Lung (tissue), 12 donors: ENCODE results near the gene NRP2. TPM values are rescaled to one million over a fixed set of nuclear protein-coding genes. Genes with fewer than 3 reads are reported as not detected.
A peak's percentile ranks its signal among the peaks of the same experiment; 100 is the strongest.

Source experiments
- ATAC-seq: fragments of 200-7000 bp; cut with Tn5 transposase; one replicate; pipeline ENCODE4 v1.9.1; 2020; ENCODE audit warnings: moderate number of reproducible peaks; ENCODE audit not compliant: insufficient read depth, low FRiP score
- DNase-seq, 3 donors: peaks; one replicate each; pipeline ENCODE4 v3.0.0-alpha.2; 2013 to 2017
- H3K27ac ChIP-seq, 2 donors: one replicate each; pipeline ENCODE4 v1.5.1; 2013; ENCODE audit warnings: mild to moderate bottlenecking in 2 of 2, moderate library complexity in 2 of 2, control low read depth in 1 of 2, inconsistent platforms in 1 of 2, low read depth in 1 of 2, low read length in 1 of 2
- H3K27me3 ChIP-seq, 3 donors: one replicate each; pipeline ENCODE4 v1.5.1; 2013; ENCODE audit warnings: low read length in 2 of 3; ENCODE audit not compliant: control insufficient read depth in 3 of 3, insufficient read depth in 3 of 3
- H3K36me3 ChIP-seq, 4 donors: one replicate each; pipeline ENCODE4 v1.5.1; 2013; ENCODE audit warnings: low read length in 4 of 4, mild to moderate bottlenecking in 1 of 4, moderate library complexity in 1 of 4; ENCODE audit not compliant: control insufficient read depth in 4 of 4, insufficient read depth in 4 of 4
- H3K4me1 ChIP-seq, 5 donors: one replicate each; pipeline ENCODE4 v1.5.1; 2013; ENCODE audit warnings: low read length in 5 of 5, mild to moderate bottlenecking in 2 of 5, moderate library complexity in 1 of 5; ENCODE audit not compliant: control insufficient read depth in 5 of 5, insufficient read depth in 5 of 5
- H3K4me3 ChIP-seq: one replicate; pipeline ENCODE4 v1.5.1; 2013; ENCODE audit warnings: mild to moderate bottlenecking, control low read depth, moderate library complexity
- H3K9ac ChIP-seq, 2 donors: one replicate each; pipeline ENCODE4 v1.5.1; 2013; ENCODE audit warnings: low read length in 2 of 2, control low read depth in 1 of 2; ENCODE audit not compliant: insufficient read depth in 1 of 2
- H3K9me3 ChIP-seq, 4 donors: one replicate each; pipeline ENCODE4 v1.5.1; 2013; ENCODE audit warnings: low read length in 3 of 4, mild to moderate bottlenecking in 1 of 4, moderate library complexity in 1 of 4; ENCODE audit not compliant: control insufficient read depth in 4 of 4, insufficient read depth in 3 of 4
- CTCF ChIP-seq: IDR thresholded peaks from 2 replicates; pipeline ENCODE4 v1.5.1; 2012; ENCODE audit warnings: mild to moderate bottlenecking; ENCODE audit errors: control extremely low read depth, extremely low read depth
- WGBS, 2 donors: extraction: QIAGEN DNeasy Blood & Tissue Kit; methylation state at CpG; one replicate each; pipeline ENCODE4 v1.1.7; 2013; 5-methylcytosine and 5-hydroxymethylcytosine counted together
- polyA plus RNA-seq, 2 donors: library from polyadenylated mRNA; stranded (reverse); fragments of 200-250 nt; gene quantifications; one replicate each; pipeline ENCODE4 v1.2.1, GENCODE V29; 2013
- total RNA-seq, 2 donors: library from RNA; depleted of rRNA in 1 of 2; stranded (reverse); fragments of >200 nt in 1 of 2; gene quantifications; one replicate each; pipeline ENCODE4 v1.2.1, GENCODE V29; 2014 to 2021
- donor health status: control.
- donor health status: control.
- donor health status: Bipolar disorder and iron deficiency.
- donor health status: healthy.
- donor health status: DM: yes; HTN: yes; CAD: no.

NRP2 gene
- total and polyA plus RNA-seq, 4 donors = 20.4 to 125 (median 63.2) TPM

GRCh38 chr2:205752296-205752820 is 70.1 kb downstream of the NRP2 start:
- no peak for TF ChIP-seq CTCF
- ATAC-seq = no peak
- no peak for DNase-seq
- H3K4me1 ChIP-seq = peaks cover 0 to 24% (median 5%) of the 10 kb centered on the region in 5 donors
- no peak overlapping the region for H3K27ac ChIP-seq
- no peaks in the 10 kb centered on the region for H3K27me3 ChIP-seq
- 96 to 99% methylated on average over 4 of the region's 4 CpGs for WGBS, 2 donors
- peaks cover 0 to 31% (median 26%) of the 10 kb centered on the region in 4 donors for H3K36me3 ChIP-seq
- no peak overlapping the region for H3K4me3 ChIP-seq
- H3K9me3 ChIP-seq = no peaks in the 10 kb centered on the region
- H3K9ac ChIP-seq = no peak overlapping the region

- no peak overlapping the region for H3K27ac ChIP-seq
- ATAC-seq = no peak
Observed at GRCh38 chr2:205752924-205753323, 70.6 kb downstream of the NRP2 start.

GRCh38 chr2:205754285-205754923 is 72.1 kb downstream of the NRP2 start:
- H3K9ac ChIP-seq = no peak overlapping the region
- peak overlapping the region in 1 of 2 donors; percentile 23 for H3K27ac ChIP-seq
- no peak for DNase-seq
- H3K27me3 ChIP-seq = no peaks in the 10 kb centered on the region
- H3K4me1 ChIP-seq = peaks cover 0 to 29% (median 5%) of the 10 kb centered on the region in 5 donors
- no peaks in the 10 kb centered on the region for H3K9me3 ChIP-seq
- 71 to 90% methylated on average over 6 of the region's 6 CpGs for WGBS, 2 donors
- peaks cover 0 to 26% (median 24%) of the 10 kb centered on the region in 4 donors for H3K36me3 ChIP-seq
- no peak overlapping the region for H3K4me3 ChIP-seq
- no peak for ATAC-seq
- no peak for TF ChIP-seq CTCF

More at GRCh38 chr2:205752924-205753323, 70.6 kb downstream of the NRP2 start:
- H3K27me3 ChIP-seq = no peaks in the 10 kb centered on the region
- 89 to 92% methylated on average over 8 of the region's 8 CpGs for WGBS, 2 donors
- H3K4me1 ChIP-seq = peaks cover 0 to 24% (median 5%) of the 10 kb centered on the region in 5 donors
- no peaks in the 10 kb centered on the region for H3K9me3 ChIP-seq
- H3K36me3 ChIP-seq = peaks cover 0 to 31% (median 24%) of the 10 kb centered on the region in 4 donors
- no peak overlapping the region for H3K4me3 ChIP-seq
- H3K9ac ChIP-seq = no peak overlapping the region
- no peak for DNase-seq
- no peak for TF ChIP-seq CTCF
